GM21717 (cell line): ENCODE results near the gene NPR2.

Experiments
- ATAC-seq: cut with Tn5 transposase; IDR thresholded peaks from one replicate; pipeline ENCODE4 v1.9.1; 2021; ENCODE audit warnings: mild to moderate bottlenecking, moderate library complexity; ENCODE audit not compliant: unreplicated experiment

Gene NPR2

GRCh38 chr9:35852876-35853865 lies 61.8 kb downstream of the NPR2 start:
- ATAC-seq, result no peak

GRCh38 chr9:35854091-35854762 lies 62.8 kb downstream of the NPR2 start:
- no peak for ATAC-seq

- ATAC-seq, result no peak
Observed at GRCh38 chr9:35856206-35856605, 64.8 kb downstream of the NPR2 start.

- no peak for ATAC-seq
Observed at GRCh38 chr9:35856882-35857281, 65.5 kb downstream of the NPR2 start.

- ATAC-seq, result no peak
Observed at GRCh38 chr9:35858458-35858857, 67.1 kb downstream of the NPR2 start.
